Endodermal cell (in vitro differentiated cells): Measurements from ENCODE around the gene PHYKPL. TPM values are rescaled to one million over a fixed set of nuclear protein-coding genes. Genes with fewer than 3 reads are reported as not detected.

Experiments
- DNase-seq: peaks from one replicate; pipeline ENCODE4 v3.0.0-alpha.2; 2017
- H3K27ac ChIP-seq: 2 replicates; pipeline ENCODE4 v1.5.1; 2013; ENCODE audit warnings: mild to moderate bottlenecking, low read depth, low read length, moderate library complexity
- H3K27me3 ChIP-seq: 2 replicates; pipeline ENCODE4 v1.6.1; 2013; ENCODE audit warnings: mild to moderate bottlenecking, low read length, moderate library complexity; ENCODE audit not compliant: insufficient read depth, control insufficient read depth, poor library complexity, severe bottlenecking
- H3K36me3 ChIP-seq: 2 replicates; pipeline ENCODE4 v1.7.0; 2013; ENCODE audit warnings: mild to moderate bottlenecking, low read length, moderate library complexity; ENCODE audit not compliant: control insufficient read depth, insufficient read depth
- H3K4me1 ChIP-seq: one replicate; pipeline ENCODE4 v1.7.0; 2013; ENCODE audit warnings: low read length; ENCODE audit not compliant: control insufficient read depth, insufficient read depth
- H3K4me3 ChIP-seq: 2 replicates; pipeline ENCODE4 v1.5.1; 2013; ENCODE audit warnings: mild to moderate bottlenecking, low read length, moderate library complexity
- H3K9ac ChIP-seq: 2 replicates; pipeline ENCODE4 v1.6.1; 2013; ENCODE audit warnings: mild to moderate bottlenecking, low read length, moderate library complexity; ENCODE audit not compliant: poor library complexity, severe bottlenecking; ENCODE audit errors: extremely low read depth
- H3K9me3 ChIP-seq: 2 replicates; pipeline ENCODE4 v1.6.1; 2013; ENCODE audit warnings: mild to moderate bottlenecking, low read length, moderate library complexity; ENCODE audit not compliant: control insufficient read depth
- H3K27ac Mint-ChIP-seq: 2 replicates; pipeline ENCODE4 v1.8.0; 2020; ENCODE audit warnings: mixed read lengths
- H3K27me3 Mint-ChIP-seq: 2 replicates; pipeline ENCODE4 v1.8.0; 2021; ENCODE audit warnings: mild to moderate bottlenecking, mixed read lengths; ENCODE audit not compliant: insufficient read depth
- H3K36me3 Mint-ChIP-seq: 2 replicates; pipeline ENCODE4 v1.8.0; 2020; ENCODE audit warnings: low read depth, mixed read lengths
- H3K4me1 Mint-ChIP-seq: 2 replicates; pipeline ENCODE4 v1.8.0; 2020; ENCODE audit warnings: mixed read lengths
- H3K4me3 Mint-ChIP-seq: 2 replicates; pipeline ENCODE4 v1.8.0; 2020; ENCODE audit warnings: mild to moderate bottlenecking, moderate library complexity, mixed read lengths
- H3K9me3 Mint-ChIP-seq: 2 replicates; pipeline ENCODE4 v1.8.0; 2020; ENCODE audit warnings: mild to moderate bottlenecking, mixed read lengths
- WGBS, 2 experiments: methylation state at CpG; one replicate each; pipeline versions ENCODE4 v1.1.5 to v1.1.7; 2013; ENCODE audit warnings: missing lambda C conversion rate in 2 of 2, mixed read lengths in 1 of 2; ENCODE audit not compliant: insufficient coverage in 1 of 2, insufficient read length in 1 of 2; 5-methylcytosine and 5-hydroxymethylcytosine counted together
- total RNA-seq, 2 donors: library from RNA; stranded (reverse); fragmentation: NEBNext Ultra II Directional in 1 of 2; extraction: Animal tissue kit (Norgen Biotek cat#: 25700) in 1 of 2; gene quantifications; 2 replicates in 1 of 2; 3 replicates in 1 of 2; pipeline ENCODE4 v1.2.1, GENCODE V29; 2021
- TF ChIP-seq, protein P1 (sequence below): fragments of 200-600 bp; sonication (generic); conservative IDR thresholded peaks from 2 replicates; pipeline ENCODE4 v1.5.0; 2021; ENCODE audit warnings: antibody characterized with exemption, mild to moderate bottlenecking

The PHYKPL gene
- total RNA-seq, 2 donors from 2014 or later = 59.9 to 82.5 TPM

DNA sequence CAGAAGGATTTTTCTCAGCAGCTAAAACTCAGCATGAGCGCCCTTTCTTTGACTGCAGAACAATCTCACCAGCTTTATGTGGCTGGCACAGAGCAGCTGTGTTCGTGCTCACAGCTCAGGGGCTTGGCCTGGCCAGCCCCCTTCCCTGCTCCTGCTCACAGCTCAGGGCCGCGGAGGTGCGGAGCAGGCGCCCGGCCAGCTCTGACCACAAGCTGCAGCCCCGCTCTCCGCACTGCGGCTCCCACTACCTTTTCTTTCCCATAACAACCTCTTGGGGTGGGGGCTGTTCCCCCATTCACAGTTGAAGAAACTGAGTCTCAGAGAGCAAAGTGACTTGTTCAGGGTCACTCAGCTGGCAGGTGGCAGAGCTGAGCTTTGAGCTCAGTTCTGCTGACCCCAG, 34.0 kb upstream of the PHYKPL start:
- H3K36me3 ChIP-seq = no peaks in the 10 kb centered on the region
- H3K4me3 ChIP-seq = no peak overlapping the region
- Mint-ChIP-seq H3K36me3 (peaks cover 23% of the 10 kb centered on the region), H3K4me1 (peaks cover 6% of the 10 kb centered on the region), H3K4me3 (no peak overlapping the region), H3K9me3 (peaks cover 10% of the 10 kb centered on the region), H3K27ac (no peak overlapping the region), H3K27me3 (no peaks in the 10 kb centered on the region)
- no peak for DNase-seq
- 90 to 93% methylated on average over 10 of the region's 10 CpGs for WGBS, 2 experiments
- H3K9me3 ChIP-seq = no peaks in the 10 kb centered on the region
- no peaks in the 10 kb centered on the region for H3K27me3 ChIP-seq
- TF ChIP-seq, protein P1, sequence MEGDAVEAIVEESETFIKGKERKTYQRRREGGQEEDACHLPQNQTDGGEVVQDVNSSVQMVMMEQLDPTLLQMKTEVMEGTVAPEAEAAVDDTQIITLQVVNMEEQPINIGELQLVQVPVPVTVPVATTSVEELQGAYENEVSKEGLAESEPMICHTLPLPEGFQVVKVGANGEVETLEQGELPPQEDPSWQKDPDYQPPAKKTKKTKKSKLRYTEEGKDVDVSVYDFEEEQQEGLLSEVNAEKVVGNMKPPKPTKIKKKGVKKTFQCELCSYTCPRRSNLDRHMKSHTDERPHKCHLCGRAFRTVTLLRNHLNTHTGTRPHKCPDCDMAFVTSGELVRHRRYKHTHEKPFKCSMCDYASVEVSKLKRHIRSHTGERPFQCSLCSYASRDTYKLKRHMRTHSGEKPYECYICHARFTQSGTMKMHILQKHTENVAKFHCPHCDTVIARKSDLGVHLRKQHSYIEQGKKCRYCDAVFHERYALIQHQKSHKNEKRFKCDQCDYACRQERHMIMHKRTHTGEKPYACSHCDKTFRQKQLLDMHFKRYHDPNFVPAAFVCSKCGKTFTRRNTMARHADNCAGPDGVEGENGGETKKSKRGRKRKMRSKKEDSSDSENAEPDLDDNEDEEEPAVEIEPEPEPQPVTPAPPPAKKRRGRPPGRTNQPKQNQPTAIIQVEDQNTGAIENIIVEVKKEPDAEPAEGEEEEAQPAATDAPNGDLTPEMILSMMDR = no peak
- no peak overlapping the region for H3K9ac ChIP-seq
- no peaks in the 10 kb centered on the region for H3K4me1 ChIP-seq
- no peak overlapping the region for H3K27ac ChIP-seq

DNA sequence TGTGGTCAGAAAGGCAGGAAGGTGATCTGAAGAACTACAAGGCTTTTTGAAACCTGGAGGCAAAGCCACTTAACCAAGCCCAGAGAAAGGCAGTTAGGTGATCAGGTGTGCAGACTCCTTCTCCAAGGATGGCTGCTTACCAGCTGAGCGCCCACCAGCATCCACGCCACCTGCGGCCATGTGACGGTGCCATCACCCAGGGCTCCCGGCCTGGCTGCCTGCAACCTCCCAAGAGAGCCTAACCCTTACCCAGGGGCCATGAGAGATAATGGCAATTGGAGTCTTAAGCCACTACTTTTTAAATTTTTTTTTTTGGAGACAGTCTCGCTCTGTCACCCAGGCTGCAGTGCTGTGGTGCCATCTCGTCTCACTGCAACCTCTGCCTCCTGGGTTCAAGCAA, 33.1 kb upstream of the PHYKPL start:
- no peak overlapping the region for H3K9ac ChIP-seq
- H3K36me3 ChIP-seq = no peaks in the 10 kb centered on the region
- H3K4me3 Mint-ChIP-seq = no peak overlapping the region
- peaks cover 24% of the 10 kb centered on the region for H3K36me3 Mint-ChIP-seq
- H3K4me1 Mint-ChIP-seq = peaks cover 6% of the 10 kb centered on the region
- no peak overlapping the region for H3K27ac ChIP-seq
- no peak for DNase-seq
- WGBS, 2 experiments = 94 to 95% methylated on average over 7 of the region's 7 CpGs
- H3K27me3 ChIP-seq = no peaks in the 10 kb centered on the region
- H3K27ac Mint-ChIP-seq = no peak overlapping the region
- TF ChIP-seq, protein P1 = no peak
- no peaks in the 10 kb centered on the region for H3K4me1 ChIP-seq
- H3K27me3 Mint-ChIP-seq = peaks cover 1% of the 10 kb centered on the region
- peaks cover 10% of the 10 kb centered on the region for H3K9me3 Mint-ChIP-seq
- H3K9me3 ChIP-seq = no peaks in the 10 kb centered on the region
- H3K4me3 ChIP-seq = no peak overlapping the region

- Histone ChIP-seq H3K9me3 (no peaks in the 10 kb centered on the region), H3K36me3 (no peaks in the 10 kb centered on the region), H3K4me1 (no peaks in the 10 kb centered on the region), H3K9ac (no peak overlapping the region), H3K27me3 (no peaks in the 10 kb centered on the region), H3K4me3 (no peak overlapping the region), H3K27ac (no peak overlapping the region)
- WGBS, 2 experiments = 90 to 95% methylated on average over 3 to 4 of the region's 4 CpGs
- H3K36me3 Mint-ChIP-seq = peaks cover 27% of the 10 kb centered on the region
- H3K9me3 Mint-ChIP-seq = peaks cover 10% of the 10 kb centered on the region
- TF ChIP-seq, protein P1 = no peak
- no peak overlapping the region for H3K4me3 Mint-ChIP-seq
- H3K27ac Mint-ChIP-seq = no peak overlapping the region
- DNase-seq = no peak
- peaks cover 3% of the 10 kb centered on the region for H3K27me3 Mint-ChIP-seq
- H3K4me1 Mint-ChIP-seq = peaks cover 6% of the 10 kb centered on the region
Observed at GRCh38 chr5:178264044-178264443, 31.4 kb upstream of the PHYKPL start.
